Tongue (tissue), 2 donors: ENCODE data around the gene PPM1F. TPM values are rescaled to one million over a fixed set of nuclear protein-coding genes. Genes with fewer than 3 reads are reported as not detected.
"Not testable (repeated sequence)": the region's sequence is repeated elsewhere in the genome, so short reads cannot be mapped to it uniquely, and the experiment has no call there.

Experiments used
- DNase-seq: peaks from one replicate; pipeline ENCODE4 v3.0.0-alpha.2; 2015
- total RNA-seq: library from RNA; depleted of rRNA; stranded (reverse); fragments of >200 nt; gene quantifications from one replicate; pipeline ENCODE4 v1.2.3, GENCODE V29; 2014

Gene PPM1F
- total RNA-seq, 1 donor from 2014 or later, result 53.9 TPM

- no peak for DNase-seq
Measured at GRCh38 chr22:21940521-21940920, 12.1 kb downstream of the PPM1F start.

DNA sequence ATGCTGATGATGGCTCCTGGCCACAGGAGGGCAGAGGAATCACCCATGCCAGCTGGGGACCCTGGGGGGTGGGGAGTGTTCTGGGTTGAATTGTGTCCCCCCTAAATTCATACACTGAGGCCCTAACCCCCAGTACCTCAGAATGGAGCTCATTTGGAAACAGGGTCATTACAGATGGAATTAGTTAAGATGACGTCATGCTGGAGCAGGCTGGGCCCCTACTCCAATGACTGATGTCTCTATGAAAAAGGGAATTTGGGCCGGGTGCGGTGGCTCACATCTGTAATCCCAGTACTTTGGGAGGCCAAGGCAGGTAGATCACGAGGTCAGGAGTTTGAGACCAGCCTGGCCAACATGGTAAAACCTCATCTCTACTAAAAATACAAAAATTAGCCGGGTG, 12.7 kb downstream of the PPM1F start:
- not testable (repeated sequence) for DNase-seq

DNA sequence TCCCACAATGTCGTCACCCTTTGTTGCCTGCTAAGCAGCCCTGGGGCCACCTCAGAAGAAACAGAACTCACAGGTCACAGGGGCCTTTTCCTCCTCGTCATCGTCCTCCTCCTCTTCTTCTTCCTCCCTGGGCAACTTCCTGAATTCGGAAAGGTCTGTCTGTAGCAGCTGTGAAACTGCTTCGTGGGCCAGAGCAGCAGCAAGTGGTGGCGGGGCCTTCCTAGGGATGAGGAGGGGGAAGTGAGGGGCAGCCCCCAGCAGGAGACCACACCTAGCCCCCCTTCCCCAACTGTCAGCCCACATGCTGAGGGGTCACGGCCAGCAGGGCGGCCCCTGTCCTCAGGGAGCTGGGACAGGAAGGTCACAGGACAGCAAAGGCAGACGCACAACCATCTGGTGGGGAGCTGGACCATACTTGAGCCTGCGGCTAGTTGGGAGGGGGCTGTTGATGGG, 13.2 kb downstream of the PPM1F start:
- DNase-seq, result no peak

DNA sequence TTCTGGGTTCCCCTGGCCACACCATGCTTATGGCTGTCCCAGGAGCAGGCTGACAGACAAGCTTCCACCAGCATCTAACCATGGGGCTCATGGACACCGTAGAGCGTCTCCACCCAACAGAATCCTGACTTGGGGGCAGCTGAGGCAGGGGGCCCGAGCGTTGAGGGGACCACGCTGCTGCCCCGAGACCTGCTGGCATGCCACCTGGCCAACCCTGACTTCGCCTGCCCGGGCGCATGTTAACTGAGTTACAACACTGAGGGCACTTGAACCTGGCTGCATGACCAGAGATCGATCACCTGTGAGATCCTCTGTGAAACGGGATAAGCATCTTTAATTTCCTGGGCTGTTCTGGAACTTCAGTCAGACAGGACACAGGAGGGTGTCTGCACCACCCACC, 13.7 kb downstream of the PPM1F start:
- no peak for DNase-seq

GRCh38 chr22:21938071-21938822, 14.4 kb downstream of the PPM1F start:
- peak; percentile 98 for DNase-seq

- DNase-seq, result no peak
Measured at GRCh38 chr22:21937821-21938070, 14.9 kb downstream of the PPM1F start.

GRCh38 chr22:21937041-21937820, 15.4 kb downstream of the PPM1F start:
- peak; percentile 91 for DNase-seq

- no peak for DNase-seq
Measured at GRCh38 chr22:21936151-21936775, 16.4 kb downstream of the PPM1F start.

- no peak for DNase-seq
Measured at GRCh38 chr22:21933910-21934309, 18.7 kb downstream of the PPM1F start.

DNA sequence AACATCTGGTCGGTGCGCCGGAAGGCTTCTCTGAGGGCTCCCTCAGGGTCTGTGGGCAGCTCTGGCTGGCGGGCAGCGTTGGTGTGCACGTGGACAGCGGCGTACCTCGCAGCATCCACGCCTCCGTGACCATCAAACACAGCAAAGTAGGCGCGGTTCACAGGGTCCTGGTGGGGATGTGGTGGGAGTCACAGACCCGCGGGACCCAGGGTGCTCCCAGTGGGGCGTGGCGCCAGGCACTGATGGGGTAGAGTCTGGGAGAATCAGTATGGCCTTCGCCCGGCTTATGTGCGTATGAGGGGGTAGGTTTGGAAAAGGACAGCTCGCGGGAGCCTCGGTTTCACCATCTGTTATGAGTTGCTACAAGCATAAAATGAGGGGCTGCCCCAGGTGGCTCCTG, 19.2 kb downstream of the PPM1F start:
- no peak for DNase-seq

DNA sequence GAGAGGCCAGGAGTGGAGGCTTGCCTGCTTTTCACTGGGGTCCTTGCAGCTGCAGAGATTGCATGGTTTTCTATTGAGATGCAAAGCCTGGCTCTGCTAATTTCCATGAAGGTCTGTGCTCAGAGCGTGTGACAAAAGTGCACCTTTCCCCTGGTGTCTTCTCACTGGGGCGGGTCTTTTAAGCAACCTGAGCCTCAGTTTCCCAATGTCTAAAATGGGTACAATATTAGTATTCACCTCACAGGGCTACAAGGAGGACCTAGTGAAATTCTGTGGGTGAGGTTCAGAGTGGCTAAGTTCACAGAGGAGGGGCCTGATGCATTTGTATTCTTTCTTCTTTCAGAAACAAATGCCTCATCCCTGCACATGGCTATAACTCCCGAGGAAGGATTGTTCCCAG, 20.3 kb downstream of the PPM1F start:
- no peak for DNase-seq

- no peak for DNase-seq
Measured at GRCh38 chr22:21931056-21931455, 21.6 kb downstream of the PPM1F start.

GRCh38 chr22:21929253-21929652, 23.4 kb downstream of the PPM1F start:
- DNase-seq, result no peak

DNA sequence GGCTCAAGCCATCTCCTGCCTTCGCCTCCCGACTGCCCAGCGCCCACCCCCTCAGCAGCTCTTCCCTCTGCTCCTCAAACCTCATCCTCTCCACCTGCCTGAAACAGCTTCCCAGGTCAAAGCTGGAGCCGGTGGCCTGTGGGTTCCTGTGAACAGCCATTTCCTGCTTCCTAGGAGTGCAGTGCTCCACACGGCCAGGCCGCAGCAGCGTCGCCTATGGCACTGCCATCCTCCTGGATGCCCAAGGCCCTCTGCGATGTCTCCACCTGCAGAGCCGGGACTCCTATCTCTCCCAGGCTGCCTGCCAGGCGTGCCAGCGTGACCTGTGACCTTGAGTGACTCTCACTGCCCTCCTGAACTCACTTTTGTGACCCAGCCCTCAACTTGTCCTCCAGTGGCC, 24.6 kb downstream of the PPM1F start:
- DNase-seq, result no peak

GRCh38 chr22:21927174-21927823, 25.3 kb downstream of the PPM1F start:
- DNase-seq, result no peak

GRCh38 chr22:21926728-21927127, 25.9 kb downstream of the PPM1F start:
- no peak for DNase-seq

DNA sequence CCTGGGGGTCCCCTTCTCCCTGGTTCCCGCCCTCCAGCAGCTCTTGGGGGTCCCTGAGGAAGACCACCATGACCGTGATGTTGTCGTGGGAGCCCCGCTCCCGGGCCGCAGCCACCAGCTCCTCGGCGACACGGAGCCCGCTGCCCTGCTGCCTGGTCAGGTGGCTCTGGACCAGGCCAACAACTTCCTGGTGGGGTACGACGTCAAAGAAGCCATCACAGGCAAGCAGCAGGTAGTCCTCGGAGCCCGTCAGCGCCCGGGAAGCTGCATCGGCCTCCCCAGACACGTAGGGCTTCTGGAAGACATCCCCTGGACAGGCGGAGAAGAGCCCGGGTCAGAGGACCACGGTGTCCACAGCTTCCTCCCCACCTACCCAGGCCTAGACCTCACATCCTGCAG, 29.5 kb downstream of the PPM1F start:
- DNase-seq, result no peak

- no peak for DNase-seq
Measured at GRCh38 chr22:21922370-21923162, 30.1 kb downstream of the PPM1F start.

DNA sequence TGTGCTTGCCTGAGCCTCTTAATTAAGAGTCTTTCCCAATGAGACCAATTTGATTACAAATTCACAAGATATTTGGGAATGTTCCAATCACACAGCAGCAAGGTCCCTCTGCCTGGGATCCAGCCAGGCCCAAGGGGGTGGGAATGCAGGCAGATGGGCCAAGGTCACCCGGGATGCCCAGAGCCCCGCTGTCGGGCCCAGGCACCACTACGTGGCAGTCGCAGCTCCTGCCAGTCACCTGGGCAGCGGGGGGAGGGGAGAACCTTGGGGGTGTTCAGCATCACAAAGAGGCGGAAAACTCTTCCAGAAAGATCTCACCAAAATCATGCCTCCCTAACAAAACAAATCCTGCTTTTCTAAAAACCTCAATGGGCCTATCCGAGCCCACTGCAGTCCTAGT, 30.9 kb downstream of the PPM1F start:
- no peak for DNase-seq

GRCh38 chr22:21921184-21921721, 31.4 kb downstream of the PPM1F start:
- DNase-seq, result no peak

DNA sequence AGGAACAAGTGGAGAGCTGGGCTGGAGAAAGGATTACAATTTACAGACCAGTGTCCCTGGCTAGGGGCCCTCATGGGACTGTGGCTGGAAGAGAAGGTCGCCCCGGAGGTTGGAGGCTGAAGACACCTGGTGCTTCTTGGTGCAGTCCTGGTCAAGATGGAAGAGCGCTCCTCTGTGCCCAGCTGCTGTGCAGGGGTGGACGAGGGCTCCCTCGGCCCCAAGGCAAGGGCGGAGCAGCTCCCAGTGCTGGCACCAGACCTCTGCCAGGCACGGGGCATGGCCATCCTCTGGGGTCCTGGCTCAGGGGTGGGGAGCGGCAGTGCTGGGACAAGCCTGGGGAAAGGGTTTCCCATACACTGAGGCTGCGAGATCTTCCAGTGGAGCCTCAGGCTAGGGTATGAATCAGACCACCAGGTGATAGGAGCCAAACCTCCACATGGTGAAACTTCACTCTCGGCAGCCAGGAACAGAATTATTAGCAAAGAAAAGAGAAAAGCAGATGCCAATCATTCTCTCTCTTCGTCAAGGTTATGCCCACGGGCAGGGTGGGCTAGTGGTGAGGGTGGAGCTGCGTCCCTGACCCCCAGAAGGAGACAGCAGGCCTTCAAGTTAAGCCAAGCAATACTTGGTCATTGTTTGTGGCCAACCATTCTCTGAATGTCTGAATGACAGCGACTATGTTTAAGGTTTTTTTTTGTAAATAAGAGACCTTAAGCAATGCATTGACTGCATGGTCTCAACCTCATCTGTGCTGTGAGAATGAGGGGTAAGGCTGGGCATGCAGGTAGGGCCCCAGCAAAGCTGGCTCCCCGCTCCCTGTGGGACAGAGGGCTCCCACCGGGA, 32.1 kb downstream of the PPM1F start:
- no peak for DNase-seq
